SIG-M5 treated with dmso at 0.1 percent for 504 hours (cell line): ENCODE measurements around the gene ATP5MC2.
"Not testable (repeated sequence)": the region's sequence is repeated elsewhere in the genome, so short reads cannot be mapped to it uniquely, and the experiment has no call there.

Experiments
- DNase-seq: peaks from one replicate; lab custom pipeline; 2025; ENCODE audit not compliant: unreplicated experiment; lab: John Stamatoyannopoulos, UW

Gene ATP5MC2

DNA sequence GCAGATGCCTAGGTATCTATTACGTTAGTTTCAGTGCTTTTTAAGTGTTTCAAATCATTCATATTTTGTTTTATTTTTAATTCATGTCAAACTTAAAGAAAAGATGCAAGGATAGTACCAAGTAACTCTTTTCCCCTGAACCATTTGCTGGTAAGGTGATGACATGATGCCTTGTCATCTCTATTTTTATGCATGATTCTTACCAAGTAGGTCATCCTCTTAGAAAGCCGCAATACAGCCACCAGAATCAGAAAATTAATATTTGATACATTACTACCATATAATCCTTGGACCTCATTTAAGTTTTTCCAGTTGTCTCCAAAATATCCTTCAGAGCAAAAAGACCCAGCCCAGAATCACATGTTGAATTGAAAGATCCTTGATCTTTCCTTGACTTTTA is 22.3 kb downstream of the ATP5MC2 start:
- DNase-seq, result no peak

DNA sequence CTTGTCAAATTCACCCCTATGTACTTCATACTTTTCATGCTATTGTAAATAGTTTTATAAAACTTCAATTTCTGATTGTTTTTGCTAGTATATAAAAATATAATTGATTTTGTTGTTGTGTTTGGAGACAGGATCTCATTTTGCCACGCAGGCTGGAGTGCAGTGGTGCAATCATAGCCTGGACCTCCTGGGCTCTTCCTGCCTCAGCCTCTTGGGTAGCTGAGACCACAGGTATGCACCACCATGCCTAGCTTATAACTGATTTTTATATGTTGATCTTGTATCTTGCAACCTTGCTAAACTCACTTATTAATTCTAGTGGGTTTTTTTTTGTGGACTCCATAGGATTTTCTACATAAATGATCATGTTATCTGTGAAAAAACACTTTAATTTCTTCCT is 23.5 kb downstream of the ATP5MC2 start:
- no peak for DNase-seq

DNA sequence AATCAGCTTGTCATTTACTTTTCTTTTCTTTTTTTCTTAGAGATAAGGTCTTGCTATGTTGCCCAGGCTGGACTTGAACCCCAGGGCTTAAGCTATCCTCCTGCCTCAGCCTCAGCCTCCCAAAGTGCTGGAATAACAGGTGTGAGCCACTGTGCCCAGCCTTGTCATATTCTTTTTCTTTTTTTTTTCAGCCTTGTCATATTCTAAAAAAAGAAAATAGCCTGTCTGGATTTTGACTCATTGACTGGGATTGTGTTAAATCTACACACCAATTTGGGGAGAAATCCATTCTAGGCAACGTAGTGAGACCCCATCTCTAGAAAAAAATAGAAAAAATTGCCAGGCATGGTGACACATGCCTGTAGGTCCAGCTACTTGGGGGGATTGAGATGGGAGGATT is 24.1 kb downstream of the ATP5MC2 start:
- no peak for DNase-seq

DNA sequence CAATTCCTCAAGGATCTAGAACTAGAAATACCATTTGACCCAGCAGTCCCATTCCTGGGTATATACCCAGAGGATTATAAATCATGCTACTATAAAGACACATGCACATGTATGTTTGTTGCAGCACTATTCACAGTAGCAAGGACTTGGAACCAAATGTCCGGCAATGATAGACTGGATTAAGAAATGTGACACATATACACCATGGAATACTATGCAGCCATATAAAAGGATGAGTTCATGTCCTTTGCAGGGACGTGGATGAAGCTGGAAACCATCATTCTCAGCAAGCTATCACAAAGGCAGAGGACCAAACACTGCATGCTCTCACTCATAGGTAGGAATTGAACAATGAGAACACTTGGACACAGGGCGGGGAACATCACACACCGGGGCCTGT is 29.6 kb downstream of the ATP5MC2 start:
- not testable (repeated sequence) for DNase-seq

DNA sequence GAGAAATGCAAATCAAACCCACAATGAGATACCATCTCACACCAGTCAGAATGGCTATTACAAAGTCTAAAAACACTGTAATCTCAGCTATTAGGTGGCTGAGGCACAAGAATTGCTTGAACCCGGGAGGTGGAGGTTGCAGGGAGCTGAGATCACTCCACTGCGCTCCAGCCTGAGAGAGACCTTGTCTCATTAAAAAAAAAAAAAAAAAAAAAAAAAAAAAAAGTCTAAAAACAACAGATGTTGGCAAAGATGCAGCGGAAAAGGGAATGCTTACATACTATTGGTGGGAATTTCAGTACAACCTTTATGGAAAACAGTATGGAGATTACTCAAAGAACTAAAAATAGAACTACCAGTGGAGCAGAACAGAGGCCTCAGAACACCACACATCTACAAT is 30.7 kb downstream of the ATP5MC2 start:
- DNase-seq, result no peak

DNA sequence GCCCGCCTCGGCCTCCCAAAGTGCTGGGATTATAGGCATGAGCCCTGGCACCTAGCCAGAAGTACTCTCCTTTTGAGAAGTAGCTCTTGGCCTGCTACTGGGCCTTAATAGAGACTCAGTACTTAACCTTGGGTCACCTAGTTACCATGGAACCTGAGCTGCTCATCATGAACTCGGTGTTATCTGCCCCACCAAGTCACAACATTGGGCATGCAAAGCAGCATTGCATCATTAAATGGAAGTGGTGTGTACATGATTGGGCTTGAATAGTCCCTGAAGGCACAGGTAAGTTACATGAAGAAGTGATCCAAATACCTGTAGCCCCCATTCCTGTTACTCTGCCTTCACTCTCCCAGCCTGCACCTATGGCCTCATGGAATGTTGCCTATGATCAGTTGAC is 31.8 kb downstream of the ATP5MC2 start:
- no peak for DNase-seq

DNA sequence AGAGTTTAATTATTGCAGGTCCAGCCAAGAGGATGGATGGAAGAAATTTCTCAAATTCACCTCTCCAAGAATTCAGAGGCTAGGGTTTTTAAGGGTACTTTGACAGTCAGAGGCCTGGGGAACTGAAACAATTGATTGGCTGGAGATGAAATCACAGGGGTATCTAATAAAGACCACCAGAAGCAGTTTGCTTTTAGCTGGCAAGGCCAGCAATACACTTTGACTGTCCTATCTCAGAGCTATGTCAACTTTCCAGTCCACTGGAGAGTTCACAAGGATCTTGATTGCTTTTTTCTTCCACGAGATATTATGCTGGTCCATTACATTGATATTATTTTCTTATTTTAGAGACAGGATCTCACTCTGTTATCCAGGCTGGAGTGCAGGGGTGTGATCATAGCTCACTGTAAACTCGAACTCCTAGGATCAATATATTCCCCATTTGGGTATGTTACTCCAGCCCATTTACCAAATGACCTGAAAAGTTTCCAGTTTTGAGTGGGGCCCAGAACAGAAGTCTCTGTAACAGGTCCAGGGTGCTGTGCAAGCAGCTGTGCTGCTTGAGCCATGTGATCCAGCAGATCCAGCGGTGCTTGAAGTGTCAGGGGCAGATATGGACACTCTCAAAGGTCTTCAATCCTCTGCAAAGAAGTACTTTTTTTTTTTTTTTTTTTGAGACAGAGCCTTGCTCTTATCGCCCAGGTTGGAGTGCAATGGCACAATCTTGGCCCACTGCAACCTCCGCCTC is 32.5 kb downstream of the ATP5MC2 start:
- DNase-seq, result no peak

DNA sequence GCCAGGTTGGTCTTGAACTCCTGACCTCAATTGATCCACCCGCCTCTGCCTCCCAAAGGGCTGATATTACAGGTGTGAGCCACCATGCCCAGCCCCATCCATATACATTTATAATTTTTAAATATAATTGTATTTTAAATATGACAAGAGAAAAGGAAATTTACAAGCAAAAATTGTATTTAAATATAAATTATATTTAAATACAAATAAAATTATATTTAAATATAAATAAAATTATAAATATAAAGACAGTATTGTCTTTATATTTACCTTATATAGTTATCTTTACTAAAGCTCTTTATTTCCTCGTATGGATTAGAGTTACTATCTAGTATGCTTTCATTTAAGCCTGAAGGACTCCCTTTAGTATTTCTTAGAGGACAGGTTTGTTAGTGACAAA is 37.8 kb downstream of the ATP5MC2 start:
- no peak for DNase-seq

DNA sequence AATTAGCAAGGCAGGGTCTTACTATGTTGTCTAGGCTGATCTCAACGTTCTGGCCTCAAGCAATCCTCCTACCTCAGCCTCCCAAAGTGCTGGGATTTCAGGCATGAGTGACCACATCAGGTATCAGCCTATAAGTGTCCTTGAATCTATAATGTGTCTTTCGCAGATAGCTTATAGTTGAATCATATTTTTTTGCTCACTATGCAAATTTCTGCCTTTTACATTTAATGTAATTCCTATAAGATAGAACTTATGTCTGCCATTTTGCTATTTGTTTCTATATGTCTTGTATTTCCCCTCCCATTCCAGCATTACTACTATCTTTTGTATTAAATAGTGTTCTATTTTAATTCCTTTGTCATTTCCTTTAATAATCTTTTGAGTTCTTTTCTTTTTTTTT is 39.2 kb downstream of the ATP5MC2 start:
- no peak for DNase-seq

DNA sequence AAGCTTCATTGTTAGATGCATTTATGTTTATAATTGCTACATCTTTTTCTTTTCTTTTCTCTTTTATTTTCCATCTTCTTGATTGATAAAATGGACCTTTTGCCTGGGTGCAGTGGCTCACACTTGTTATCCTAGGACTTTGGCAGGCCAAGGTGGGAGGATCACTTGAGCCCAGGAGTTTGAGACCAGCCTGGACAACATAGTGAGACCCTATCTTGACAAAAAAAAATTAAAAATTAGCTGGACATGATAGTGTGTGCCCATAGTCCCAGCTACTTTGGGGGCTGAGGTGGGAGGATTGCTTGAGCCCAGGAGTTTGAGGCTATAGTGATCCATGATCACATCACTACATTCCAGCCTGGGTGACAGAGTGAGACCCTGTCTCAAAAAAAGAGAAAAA is 40.2 kb downstream of the ATP5MC2 start:
- not testable (repeated sequence) for DNase-seq

DNA sequence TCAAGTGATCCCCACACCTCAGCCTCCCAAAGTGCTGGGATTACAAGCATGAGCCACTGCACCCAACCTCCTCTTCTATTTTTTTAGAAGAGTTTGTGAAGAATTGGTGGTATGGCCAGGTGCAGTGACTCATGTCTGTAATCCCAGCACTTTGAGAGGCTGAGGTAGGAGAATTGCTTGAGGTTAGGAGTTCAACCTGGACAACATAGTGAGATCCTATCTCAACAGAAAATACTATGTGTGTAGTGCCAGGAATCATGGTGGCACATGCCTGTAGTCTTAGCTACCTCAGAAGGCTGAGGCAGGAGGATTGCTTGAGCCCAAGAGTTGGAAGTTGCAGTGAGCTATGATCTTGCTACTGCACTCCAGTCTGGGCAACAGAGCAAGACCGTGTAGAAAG is 44.2 kb downstream of the ATP5MC2 start:
- DNase-seq, result no peak

DNA sequence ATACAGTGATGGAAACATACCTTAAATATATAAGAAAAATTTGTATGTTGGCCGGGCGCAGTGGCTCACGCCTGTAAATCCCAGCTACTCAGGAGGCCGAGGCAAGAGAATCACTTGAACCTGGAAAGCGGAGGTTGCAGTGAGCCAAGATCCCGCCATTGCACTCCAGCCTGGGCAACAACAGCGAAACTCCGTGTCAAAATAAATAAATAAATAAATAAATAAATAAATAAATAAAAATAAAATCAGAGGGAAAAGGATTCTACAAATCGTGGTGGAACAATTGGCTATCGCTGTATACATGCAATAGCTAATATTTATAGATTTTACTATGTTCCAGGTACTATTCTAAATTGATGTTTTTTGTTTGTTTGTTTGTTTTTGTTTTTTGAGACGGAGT is 48.0 kb downstream of the ATP5MC2 start:
- no peak for DNase-seq

DNA sequence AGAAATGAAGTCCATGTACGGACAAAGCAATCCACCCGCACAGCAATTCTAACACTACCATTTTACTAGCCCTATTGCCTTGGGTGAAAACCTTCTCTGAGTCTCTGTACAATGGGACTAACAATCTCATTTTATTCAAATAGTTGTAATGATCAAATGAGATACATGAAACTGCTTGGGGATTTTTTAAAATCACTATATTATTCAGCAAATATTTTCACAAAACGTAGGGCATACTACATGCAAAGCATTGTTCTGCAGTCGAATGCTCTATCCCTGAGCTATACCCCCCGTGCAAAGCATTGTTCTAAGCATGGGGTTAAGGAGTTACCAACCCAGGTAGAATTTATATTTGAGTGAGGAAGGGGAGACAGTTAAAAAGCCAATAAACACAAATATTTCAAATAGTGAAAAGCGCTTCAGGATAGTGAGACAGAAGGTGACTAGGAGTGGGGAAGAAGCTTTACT is 49.1 kb downstream of the ATP5MC2 start:
- DNase-seq, result no peak

DNA sequence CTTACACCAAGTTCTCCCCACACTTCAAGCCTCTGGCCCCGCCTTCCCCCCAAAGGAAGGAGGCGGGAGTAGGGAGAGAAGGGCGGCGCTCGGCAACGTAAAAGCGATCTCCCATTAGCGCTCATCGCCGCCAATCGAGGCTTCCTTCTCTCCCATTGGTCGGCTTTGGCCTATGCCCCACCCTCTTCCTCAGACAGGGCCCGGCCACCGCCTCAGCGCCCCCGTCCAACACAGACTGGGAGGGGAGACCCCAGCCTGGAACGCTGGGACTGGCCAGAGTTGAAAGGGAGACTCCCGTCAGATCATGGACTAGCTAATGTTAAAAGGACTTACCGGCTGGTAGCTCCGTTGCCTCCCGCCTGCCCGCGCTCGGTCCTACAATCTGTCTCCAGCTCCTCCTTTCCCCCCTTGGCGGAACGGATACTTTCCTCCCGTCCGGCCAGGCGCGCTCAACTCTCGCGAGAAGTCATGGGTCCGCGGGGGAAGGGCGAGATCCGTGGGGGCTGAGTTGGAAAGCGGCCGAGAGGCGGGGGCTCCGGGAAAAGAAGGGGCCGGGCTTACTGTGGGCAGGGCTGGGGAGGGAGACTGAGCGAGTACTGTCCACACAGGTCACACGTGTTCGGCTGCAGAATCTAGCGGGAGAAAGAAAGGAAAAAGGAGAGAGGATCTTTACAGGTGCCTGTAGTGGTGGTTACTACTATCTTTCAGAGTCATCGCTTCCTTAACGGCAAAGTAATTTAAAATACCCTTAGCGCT is 49.8 kb downstream of the ATP5MC2 start, which contains the start of gene ATF7:
Gene ATF7 (minus strand): TSS at position 437 of the 756 bp plus-strand sequence. CDS start 25,382 bp downstream, outside the sequence.
- peak; percentile 98 for DNase-seq

DNA sequence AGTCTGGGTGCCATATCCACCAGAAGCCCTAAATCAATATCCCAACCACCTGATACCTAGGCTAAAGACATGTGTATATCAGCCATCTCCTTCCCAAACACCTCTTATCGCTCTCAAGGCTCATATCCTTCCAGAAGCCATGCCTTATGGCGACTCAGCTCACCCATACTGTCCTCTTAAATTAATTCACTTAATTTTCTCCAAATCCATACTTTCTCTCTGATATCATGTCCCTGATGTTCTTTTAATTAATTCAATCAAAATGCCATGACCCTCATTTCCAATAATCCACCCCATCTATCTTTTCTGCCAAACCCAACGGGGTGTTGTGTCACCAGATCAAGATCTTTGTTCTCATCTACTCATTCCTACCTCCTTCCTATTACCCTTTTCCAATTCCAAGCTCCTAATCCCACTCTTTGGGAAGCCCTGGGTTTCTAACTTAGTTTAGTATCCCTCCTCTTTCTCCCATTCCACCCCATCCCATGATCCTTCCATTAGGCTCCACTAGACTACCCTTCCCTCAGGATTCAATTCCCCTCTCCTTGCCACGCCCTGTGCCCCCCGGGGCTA is 50.4 kb downstream of the ATP5MC2 start:
- no peak for DNase-seq

DNA sequence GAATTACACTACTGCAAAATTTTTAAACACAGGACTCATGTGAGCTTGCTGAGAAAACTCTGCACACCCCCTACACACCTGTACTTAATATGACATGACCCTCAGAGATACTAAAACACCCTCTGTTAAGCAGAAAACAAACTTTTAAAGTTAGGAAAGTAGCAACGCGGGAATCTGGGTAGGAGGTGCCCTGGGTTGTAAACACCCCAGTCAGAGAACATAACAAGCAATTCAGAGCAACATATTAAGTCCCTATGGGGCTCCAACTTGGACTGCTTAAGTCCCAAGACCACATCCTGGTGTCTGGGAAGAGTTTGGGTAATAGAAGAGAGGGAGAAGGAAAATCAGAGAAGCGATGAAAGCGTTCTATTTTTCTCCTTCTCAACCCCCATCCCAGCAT is 50.9 kb downstream of the ATP5MC2 start:
- DNase-seq, result no peak

DNA sequence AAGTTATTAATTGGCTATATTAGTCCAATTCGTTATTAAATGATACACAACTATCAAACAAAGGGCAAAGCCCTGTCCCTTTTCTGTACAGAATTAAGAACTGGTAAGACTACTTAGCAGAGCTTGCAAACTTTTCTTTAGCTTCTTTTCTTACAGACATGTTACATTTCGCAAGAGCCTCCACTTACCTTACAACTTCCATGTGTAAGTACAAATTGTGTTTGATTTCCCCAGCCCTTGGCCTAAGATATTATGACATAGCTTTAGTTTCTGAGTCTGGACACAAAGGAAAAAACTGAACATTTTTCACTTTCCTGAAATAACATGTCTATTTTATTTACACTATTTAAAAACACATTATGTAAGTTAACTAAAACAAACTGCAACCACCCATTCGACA is 51.4 kb downstream of the ATP5MC2 start:
- peak; percentile 51 for DNase-seq

DNA sequence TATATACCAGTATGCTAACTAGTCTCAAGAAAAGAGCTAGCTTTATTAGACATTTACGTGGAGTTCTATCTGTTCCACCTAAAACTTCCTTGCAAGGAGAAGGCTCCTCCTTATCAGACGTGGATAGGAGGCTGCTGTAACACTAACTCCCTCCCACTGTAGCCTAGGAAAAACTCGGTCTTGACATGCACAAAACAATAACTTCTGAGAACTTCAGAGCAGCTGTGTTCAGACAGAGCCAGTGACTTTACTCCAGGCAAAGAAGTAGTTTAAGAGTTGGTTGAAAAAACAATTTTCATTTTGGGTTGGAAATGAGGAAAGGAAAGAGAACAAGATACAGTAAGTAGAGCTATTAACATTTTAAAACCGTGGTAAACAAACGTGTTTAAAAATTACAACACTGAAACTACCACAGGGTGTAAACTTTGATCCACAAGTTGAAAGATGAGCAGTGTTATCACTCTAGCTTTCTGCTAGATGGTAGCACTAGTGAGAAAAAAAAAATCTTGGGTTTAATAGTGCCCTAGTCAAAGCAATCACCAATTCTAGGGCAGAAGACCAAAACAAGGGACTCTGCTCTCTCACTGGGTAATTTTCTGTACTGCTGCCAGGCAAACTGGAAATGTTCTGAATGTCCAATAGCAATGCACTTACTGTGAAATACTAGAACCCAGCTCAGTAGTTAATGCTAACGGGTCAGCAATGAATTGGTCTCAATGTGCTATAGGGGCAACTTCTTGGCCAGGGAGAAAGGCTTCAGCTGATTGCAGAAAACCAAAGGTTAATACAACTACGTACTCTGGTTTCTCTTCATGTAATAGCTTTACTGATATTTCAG is 52.1 kb downstream of the ATP5MC2 start:
- no peak for DNase-seq

DNA sequence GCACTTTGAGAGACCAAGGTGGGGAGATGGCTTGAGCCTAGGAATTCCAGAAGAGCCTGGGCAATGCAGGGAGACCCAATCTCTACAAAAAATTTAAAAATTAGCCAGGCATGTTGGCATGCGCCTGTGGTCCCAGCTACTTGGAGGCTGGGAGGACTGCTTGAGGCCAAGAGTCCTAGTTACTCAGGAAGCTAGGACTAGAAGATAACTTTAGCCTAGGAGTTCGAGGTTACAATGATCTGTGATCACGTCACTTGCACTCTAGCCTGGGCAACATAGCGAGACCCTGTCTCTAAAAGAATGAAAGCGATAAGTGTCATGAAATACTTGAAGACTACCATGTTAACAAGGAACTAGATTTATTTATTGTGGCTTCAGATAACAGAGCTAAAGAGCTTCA is 53.2 kb downstream of the ATP5MC2 start:
- DNase-seq, result no peak

DNA sequence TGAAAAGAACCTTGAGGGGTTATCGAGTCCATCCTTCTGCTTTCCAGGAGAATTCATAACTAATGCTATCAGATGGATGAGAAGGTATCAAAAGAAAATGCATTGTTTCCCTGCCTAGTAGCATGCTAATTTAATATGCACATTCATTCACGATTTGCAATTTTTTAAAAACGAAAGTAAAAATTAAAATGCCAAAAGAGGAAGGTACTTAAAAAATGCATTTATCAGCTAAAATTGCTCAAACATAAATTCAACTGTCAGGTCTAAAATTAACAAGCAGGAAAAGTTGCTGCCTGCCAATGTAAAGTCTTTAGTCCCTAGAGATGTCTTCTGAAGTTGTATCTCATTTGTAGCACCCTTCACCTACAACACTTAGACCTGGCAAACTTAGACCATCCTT is 57.6 kb downstream of the ATP5MC2 start:
- peak; percentile 78 for DNase-seq

DNA sequence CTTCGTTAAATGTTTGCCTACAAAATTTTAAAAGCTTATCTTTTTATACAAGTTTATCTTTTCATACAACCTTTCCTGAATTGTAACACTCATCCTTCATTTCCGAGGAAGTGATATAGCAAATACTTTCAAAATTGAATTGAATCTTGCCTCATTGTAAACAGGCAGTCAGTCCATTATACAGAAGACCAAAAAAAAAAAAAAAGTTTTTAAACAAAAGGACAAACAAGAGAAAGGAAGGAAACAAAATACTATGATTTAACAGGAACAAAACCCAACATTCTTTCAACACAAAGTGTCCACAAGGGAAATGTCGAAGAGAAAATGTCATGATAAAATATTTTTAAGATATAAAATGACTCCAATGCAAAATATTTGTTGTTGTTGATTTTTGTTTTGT is 58.2 kb downstream of the ATP5MC2 start:
- no peak for DNase-seq
